GM10847 (cell line): Measurements from ENCODE around the gene TAP1.

Source experiments
- POLR2A ChIP-seq: IDR thresholded peaks from 2 replicates; pipeline ENCODE4 v1.6.1; 2011; ENCODE audit not compliant: insufficient read length; ENCODE audit errors: extremely low read depth

The TAP1 gene

GRCh38 chr6:32835167-32835893 lies 18.2 kb downstream of the TAP1 start:
- TF ChIP-seq POLR2A: no peak

DNA sequence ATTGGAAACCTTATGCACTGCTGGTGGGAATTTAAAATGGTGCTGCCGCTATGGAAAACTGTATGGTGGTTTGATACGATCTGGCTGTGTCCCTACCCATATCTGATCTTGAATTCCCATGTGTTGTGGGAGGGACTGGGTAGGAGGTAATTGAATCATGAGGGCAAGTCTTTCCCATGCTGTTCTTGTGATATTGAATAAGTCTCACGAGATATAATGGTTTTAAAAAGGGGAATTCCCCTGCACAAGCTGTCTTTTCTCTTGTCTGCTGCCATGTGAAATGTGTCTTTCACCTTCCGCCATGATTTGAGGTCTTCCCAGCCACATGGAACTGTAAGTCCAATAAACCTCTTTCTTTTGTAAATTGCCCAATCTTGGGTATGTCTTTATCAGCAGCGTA lies 19.8 kb downstream of the TAP1 start:
- TF ChIP-seq POLR2A: no peak

DNA sequence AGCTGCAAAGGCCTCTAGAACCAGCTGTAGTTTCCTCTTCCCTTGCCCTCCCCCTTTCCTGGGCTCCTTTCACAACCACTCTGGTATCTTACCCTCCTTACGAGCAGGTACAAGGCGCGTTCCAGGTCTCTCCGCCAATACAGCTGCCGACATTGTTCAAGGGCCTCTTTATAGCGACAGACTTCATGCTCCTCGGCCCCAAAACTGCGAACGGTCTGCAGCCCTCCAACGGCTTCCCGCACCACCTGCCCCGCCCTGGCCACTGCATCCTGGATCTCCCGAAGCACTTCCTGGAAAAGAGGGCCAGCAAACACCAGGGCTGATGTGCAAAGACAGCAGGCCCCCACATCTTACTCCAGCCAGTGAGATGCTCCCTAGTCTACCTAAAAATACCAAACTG lies 21.0 kb downstream of the TAP1 start:
- no peak for TF ChIP-seq POLR2A

- no peak for TF ChIP-seq POLR2A
These were observed 22.6 kb downstream of the TAP1 start for GRCh38 chr6:32830936-32831335.

GRCh38 chr6:32830017-32830416 lies 23.5 kb downstream of the TAP1 start:
- TF ChIP-seq POLR2A: no peak

DNA sequence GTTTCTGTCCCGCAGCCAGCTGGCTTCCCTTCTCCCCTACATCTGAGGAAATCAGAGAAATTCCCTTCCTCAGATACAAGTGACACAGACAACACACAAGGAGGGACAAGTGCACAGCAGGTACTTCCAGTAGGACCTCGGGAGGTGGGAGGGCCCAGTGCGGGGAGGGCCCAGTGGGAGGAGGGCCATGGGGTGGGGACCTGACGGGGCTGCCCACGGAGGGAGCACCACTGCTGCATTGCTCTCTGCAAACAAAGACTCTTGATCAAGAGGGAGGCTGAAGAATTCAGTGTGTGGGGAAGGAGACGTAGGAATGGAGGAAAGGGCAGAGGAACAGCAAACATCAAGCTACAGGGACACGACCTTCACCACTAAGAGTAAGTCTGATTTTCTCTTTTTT lies 24.0 kb downstream of the TAP1 start:
- no peak for TF ChIP-seq POLR2A

DNA sequence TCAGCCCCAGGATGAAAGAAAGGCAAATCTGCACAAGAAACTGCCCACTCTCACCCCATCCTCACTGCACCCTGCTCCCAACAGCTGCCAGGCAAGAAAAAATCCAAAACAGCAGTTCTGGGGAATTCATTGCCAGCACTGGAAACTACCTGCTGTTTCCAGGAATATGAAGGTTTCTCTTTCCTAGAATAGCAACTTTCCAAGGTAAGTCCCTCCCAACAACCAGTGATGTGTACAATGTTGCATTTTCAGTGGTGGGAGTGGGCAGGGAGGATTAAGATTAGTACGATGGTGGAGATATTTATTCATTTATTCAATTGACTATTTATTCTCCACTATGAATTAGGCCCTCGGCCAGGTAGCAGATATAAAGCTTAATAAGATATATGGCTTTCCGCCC lies 26.5 kb downstream of the TAP1 start:
- no peak for TF ChIP-seq POLR2A

GRCh38 chr6:32825966-32826365 lies 27.5 kb downstream of the TAP1 start:
- TF ChIP-seq POLR2A: no peak

GRCh38 chr6:32819729-32820128 lies 33.8 kb downstream of the TAP1 start:
- TF ChIP-seq POLR2A: no peak

DNA sequence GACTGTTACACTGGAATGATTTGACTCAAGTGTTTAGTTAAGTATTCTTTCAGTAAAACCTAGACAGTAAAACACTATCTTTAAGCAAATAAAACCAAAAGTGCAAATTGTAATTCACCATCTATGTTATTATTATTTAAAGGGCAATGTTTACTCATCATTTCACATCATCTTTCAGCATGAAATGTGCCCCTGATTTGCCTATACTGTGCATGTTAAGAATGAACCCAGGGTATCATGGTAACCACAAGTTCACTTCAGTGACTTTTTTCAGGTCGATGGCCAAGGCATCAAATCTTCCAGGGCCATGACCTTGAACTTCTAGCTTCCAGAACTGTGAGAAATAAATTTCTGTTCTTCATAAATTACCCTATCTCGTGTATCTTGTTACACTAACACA lies 34.6 kb downstream of the TAP1 start:
- TF ChIP-seq POLR2A: no peak

DNA sequence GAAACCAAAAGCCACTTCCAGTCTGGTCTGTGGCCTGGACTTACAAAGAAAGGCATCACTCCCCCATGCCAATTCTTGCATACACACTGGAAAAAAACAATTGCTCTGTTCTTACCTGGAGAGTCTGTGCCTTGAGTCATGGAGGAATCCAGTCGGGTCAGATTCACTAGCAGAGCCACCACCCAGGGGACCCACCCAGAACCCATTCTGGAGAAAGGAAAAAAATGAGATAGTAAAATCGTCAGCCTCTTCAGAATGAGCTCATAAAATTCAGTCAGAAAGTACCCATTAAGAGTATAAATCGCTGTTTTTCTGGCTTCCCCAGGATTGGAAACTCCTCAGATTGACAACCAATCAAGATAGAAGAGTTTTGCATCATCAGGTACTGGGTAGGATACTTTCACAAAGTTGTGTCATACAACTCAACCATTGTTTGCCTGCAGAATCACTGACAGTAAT lies 36.7 kb downstream of the TAP1 start, which contains the start of gene HLA-DOB:
Gene HLA-DOB (minus strand): TSS at position 257 of the 459 bp plus-strand sequence. CDS start 51 bp downstream, at position 206.
- no peak for TF ChIP-seq POLR2A

GRCh38 chr6:32815996-32816395 lies 37.5 kb downstream of the TAP1 start:
- no peak for TF ChIP-seq POLR2A

- no peak for TF ChIP-seq POLR2A
These were observed 38.4 kb downstream of the TAP1 start for GRCh38 chr6:32815115-32815514.

DNA sequence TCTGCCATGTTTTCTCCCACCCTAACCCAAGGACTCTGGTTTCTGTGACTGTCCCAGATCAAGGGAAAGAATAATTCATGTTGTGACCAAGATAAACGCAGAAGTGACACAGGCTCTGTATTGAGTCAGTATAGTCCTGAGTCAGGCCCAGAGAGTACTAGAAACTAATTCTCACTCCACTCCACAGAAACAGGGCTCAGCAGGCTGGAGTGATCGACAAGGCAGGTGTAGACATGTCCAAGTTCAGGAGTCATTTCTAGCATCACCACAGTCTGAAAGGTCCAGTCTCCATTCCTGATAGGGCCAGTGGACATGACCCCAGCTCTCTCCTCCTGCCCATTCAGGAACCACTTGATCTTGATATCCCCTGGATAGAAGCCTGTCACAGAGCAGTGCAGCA lies 39.4 kb downstream of the TAP1 start:
- no peak for TF ChIP-seq POLR2A

GRCh38 chr6:32809171-32809570 lies 44.3 kb downstream of the TAP1 start:
- TF ChIP-seq POLR2A: no peak

GRCh38 chr6:32807020-32807580 lies 46.4 kb downstream of the TAP1 start:
- no peak for TF ChIP-seq POLR2A

DNA sequence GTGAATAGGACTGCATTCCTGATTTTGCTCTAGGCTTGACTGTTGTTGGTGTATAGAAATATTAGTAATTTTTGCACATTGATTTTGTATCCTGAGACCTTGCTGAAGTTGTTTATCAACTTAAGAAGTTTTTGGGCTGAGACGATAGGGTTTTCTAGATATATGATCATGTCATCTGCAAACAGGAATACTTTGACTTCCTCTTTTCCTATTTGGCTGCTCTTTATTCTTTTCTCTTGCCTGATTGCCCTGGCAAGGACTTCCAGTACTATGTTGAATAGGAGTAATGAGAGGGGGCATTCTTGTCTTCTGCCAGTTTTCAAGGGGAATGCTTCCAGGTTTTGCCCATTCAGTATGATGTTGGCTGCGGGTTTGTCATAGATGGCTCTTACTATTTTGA lies 50.1 kb downstream of the TAP1 start:
- TF ChIP-seq POLR2A: no peak

DNA sequence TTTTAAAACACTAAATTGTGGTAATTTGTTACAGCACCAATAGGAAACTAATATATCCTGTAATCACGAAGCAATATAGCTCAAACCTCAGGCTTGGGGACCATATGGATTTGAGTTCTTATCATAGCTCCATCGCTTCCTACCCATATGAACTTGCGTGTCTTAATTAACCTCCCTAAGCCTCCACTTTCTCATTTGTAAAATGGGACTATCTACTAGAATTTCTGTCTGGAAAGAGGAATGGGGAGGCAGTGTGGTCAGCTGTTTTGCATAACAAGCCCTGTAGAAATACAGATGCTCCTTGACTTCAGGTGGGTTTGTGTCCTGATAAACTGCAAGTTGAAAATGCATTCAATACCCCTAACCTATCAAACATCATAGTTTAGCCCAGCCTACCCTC lies 53.8 kb downstream of the TAP1 start:
- no peak for TF ChIP-seq POLR2A

- TF ChIP-seq POLR2A: no peak
These were observed 54.3 kb downstream of the TAP1 start for GRCh38 chr6:32799168-32799567.
